GM19438 (cell line): Measurements from ENCODE around the gene APCDD1L.

Experiments
- ATAC-seq: cut with Tn5 transposase; IDR thresholded peaks from one replicate; pipeline ENCODE4 v1.9.1; 2021; ENCODE audit warnings: low read depth; ENCODE audit not compliant: unreplicated experiment

The APCDD1L gene

GRCh38 chr20:58492795-58493524, 22.2 kb downstream of the APCDD1L start:
- ATAC-seq = no peak

GRCh38 chr20:58492074-58492718, 23.0 kb downstream of the APCDD1L start:
- ATAC-seq = no peak

GRCh38 chr20:58486207-58486606, 29.0 kb downstream of the APCDD1L start:
- no peak for ATAC-seq

GRCh38 chr20:58485393-58485792, 29.8 kb downstream of the APCDD1L start:
- no peak for ATAC-seq

GRCh38 chr20:58483470-58483869, 31.7 kb downstream of the APCDD1L start:
- no peak for ATAC-seq

- no peak for ATAC-seq
These were observed 32.1 kb downstream of the APCDD1L start for GRCh38 chr20:58483051-58483450.

GRCh38 chr20:58482416-58482815, 32.8 kb downstream of the APCDD1L start:
- no peak for ATAC-seq

- ATAC-seq = no peak
These were observed 33.6 kb downstream of the APCDD1L start for GRCh38 chr20:58481481-58482021.

GRCh38 chr20:58480551-58481336, 34.5 kb downstream of the APCDD1L start:
- ATAC-seq = no peak

GRCh38 chr20:58479726-58480440, 35.3 kb downstream of the APCDD1L start:
- ATAC-seq = no peak

- ATAC-seq = no peak
These were observed 36.9 kb downstream of the APCDD1L start for GRCh38 chr20:58478141-58478805.

- no peak for ATAC-seq
These were observed 39.7 kb downstream of the APCDD1L start for GRCh38 chr20:58475466-58475865.

- no peak for ATAC-seq
These were observed 41.5 kb downstream of the APCDD1L start for GRCh38 chr20:58473453-58474425.

GRCh38 chr20:58472273-58473018, 42.8 kb downstream of the APCDD1L start:
- ATAC-seq = no peak

GRCh38 chr20:58471193-58472164, 43.7 kb downstream of the APCDD1L start:
- ATAC-seq = no peak

GRCh38 chr20:58470336-58471192, 44.6 kb downstream of the APCDD1L start:
- no peak for ATAC-seq
